ENCODE measurements around the gene MLC1. TPM values are rescaled to one million over a fixed set of nuclear protein-coding genes. Genes with fewer than 3 reads are reported as not detected.

MLC1 gene
- total and polyA plus RNA-seq, 2 experiments from 2014 or later = 0.27 to 0.32 TPM

GRCh38 chr22:50081426-50082196 is 3.6 kb downstream of the MLC1 start:
- no peaks in the 10 kb centered on the region for H3K9me3 ChIP-seq (ENCODE audit: low read depth)
- no peak overlapping the region for H3K4me3 ChIP-seq
- no peaks in the 10 kb centered on the region for H3K27me3 ChIP-seq
- no peaks in the 10 kb centered on the region for H3K36me3 ChIP-seq
- TF ChIP-seq CTCF (IDR thresholded peaks at IDR 0.05; ENCODE audit: low read depth, low read length) = no peak
- peaks cover 16% of the 10 kb centered on the region for H3K4me1 ChIP-seq (ENCODE audit: low read depth)
- DNase-seq (ENCODE audit: low read depth in 1 of 2, low spot score in 1 of 2) = no peak
- H3K27ac ChIP-seq = no peak overlapping the region

- H3K9me3 ChIP-seq (ENCODE audit: low read depth) = no peaks in the 10 kb centered on the region
- peaks cover 12% of the 10 kb centered on the region for H3K4me1 ChIP-seq (ENCODE audit: low read depth)
- no peak overlapping the region for H3K4me3 ChIP-seq
- no peak for DNase-seq (ENCODE audit: low read depth in 1 of 2, low spot score in 1 of 2)
- H3K27ac ChIP-seq = no peak overlapping the region
- H3K27me3 ChIP-seq = no peaks in the 10 kb centered on the region
- TF ChIP-seq CTCF (IDR thresholded peaks at IDR 0.05; ENCODE audit: low read depth, low read length) = no peak
- no peaks in the 10 kb centered on the region for H3K36me3 ChIP-seq
Measured at GRCh38 chr22:50080077-50080465, 5.2 kb downstream of the MLC1 start.

- DNase-seq (ENCODE audit: low read depth in 1 of 2, low spot score in 1 of 2) = no peak
- H3K27ac ChIP-seq = peak overlapping the region; percentile 56
- H3K4me1 ChIP-seq (ENCODE audit: low read depth) = peaks cover 10% of the 10 kb centered on the region
- no peaks in the 10 kb centered on the region for H3K9me3 ChIP-seq (ENCODE audit: low read depth)
- no peak overlapping the region for H3K4me3 ChIP-seq
- no peaks in the 10 kb centered on the region for H3K27me3 ChIP-seq
- no peaks in the 10 kb centered on the region for H3K36me3 ChIP-seq
- no peak for TF ChIP-seq CTCF (IDR thresholded peaks at IDR 0.05; ENCODE audit: low read depth, low read length)
Measured at GRCh38 chr22:50078761-50079160, 6.5 kb downstream of the MLC1 start.

GRCh38 chr22:50078246-50078645 is 7.0 kb downstream of the MLC1 start:
- no peaks in the 10 kb centered on the region for H3K27me3 ChIP-seq
- H3K4me1 ChIP-seq (ENCODE audit: low read depth) = peaks cover 10% of the 10 kb centered on the region
- H3K36me3 ChIP-seq = no peaks in the 10 kb centered on the region
- DNase-seq (ENCODE audit: low read depth in 1 of 2, low spot score in 1 of 2) = no peak
- H3K27ac ChIP-seq = no peak overlapping the region
- no peak overlapping the region for H3K4me3 ChIP-seq
- TF ChIP-seq CTCF (IDR thresholded peaks at IDR 0.05; ENCODE audit: low read depth, low read length) = no peak
- no peaks in the 10 kb centered on the region for H3K9me3 ChIP-seq (ENCODE audit: low read depth)

- no peaks in the 10 kb centered on the region for H3K36me3 ChIP-seq
- TF ChIP-seq CTCF (IDR thresholded peaks at IDR 0.05; ENCODE audit: low read depth, low read length) = no peak
- DNase-seq (ENCODE audit: low read depth in 1 of 2, low spot score in 1 of 2) = no peak
- no peaks in the 10 kb centered on the region for H3K9me3 ChIP-seq (ENCODE audit: low read depth)
- H3K4me3 ChIP-seq = no peak overlapping the region
- no peaks in the 10 kb centered on the region for H3K27me3 ChIP-seq
- H3K27ac ChIP-seq = no peak overlapping the region
- peaks cover 10% of the 10 kb centered on the region for H3K4me1 ChIP-seq (ENCODE audit: low read depth)
Measured at GRCh38 chr22:50076646-50077535, 8.3 kb downstream of the MLC1 start.
